ES-I3 (cell line): ENCODE results near the gene QRICH2.
"Not testable (repeated sequence)": the region's sequence is repeated elsewhere in the genome, so short reads cannot be mapped to it uniquely, and the experiment has no call there.

Experiments used
- H3K36me3 ChIP-seq: 2 replicates; pipeline ENCODE4 v1.6.1; 2013; ENCODE audit warnings: mild to moderate bottlenecking, low read length, control low read depth, moderate library complexity; ENCODE audit not compliant: insufficient read depth
- H3K4me1 ChIP-seq: 2 replicates; pipeline ENCODE4 v1.6.1; 2013; ENCODE audit warnings: mild to moderate bottlenecking, control low read depth, low read length; ENCODE audit not compliant: insufficient read depth
- H3K9ac ChIP-seq: 2 replicates; pipeline ENCODE4 v1.6.1; 2013; ENCODE audit warnings: low read depth, mild to moderate bottlenecking, low read length, moderate library complexity
- H3K9me3 ChIP-seq: 2 replicates; pipeline ENCODE4 v1.6.1; 2013; ENCODE audit warnings: mild to moderate bottlenecking, low read length, moderate library complexity; ENCODE audit not compliant: control insufficient read depth, insufficient read depth

Gene QRICH2

GRCh38 chr17:76233588-76234353, 74.3 kb downstream of the QRICH2 start:
- no peaks in the 10 kb centered on the region for H3K36me3 ChIP-seq
- H3K4me1 ChIP-seq, result no peaks in the 10 kb centered on the region
- H3K9me3 ChIP-seq, result no peaks in the 10 kb centered on the region
- H3K9ac ChIP-seq, result no peak overlapping the region

- Histone ChIP-seq H3K4me1 (no peaks in the 10 kb centered on the region), H3K9me3 (no peaks in the 10 kb centered on the region), H3K9ac (no peak overlapping the region), H3K36me3 (no peaks in the 10 kb centered on the region)
Measured at GRCh38 chr17:76232342-76232741, 75.7 kb downstream of the QRICH2 start.

DNA sequence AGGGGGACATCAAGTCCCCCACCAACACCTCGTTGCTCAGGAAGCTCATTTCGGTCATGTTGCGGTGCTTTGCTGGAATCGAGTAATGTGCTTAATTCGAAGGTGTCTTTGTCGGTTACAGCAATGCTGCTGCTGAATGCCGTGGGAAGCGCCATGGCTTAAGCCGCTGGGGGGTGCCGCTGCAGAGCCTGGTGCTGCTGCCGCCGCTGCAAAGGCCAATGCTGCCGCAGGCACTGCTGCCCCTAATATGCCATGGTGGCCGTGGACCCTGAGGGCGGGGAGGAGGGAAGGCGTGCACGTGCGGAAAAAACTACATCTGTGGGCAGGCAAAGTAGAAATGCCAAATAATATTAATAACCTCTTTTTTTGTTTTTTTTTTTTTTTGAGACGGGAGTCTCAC, 81.3 kb downstream of the QRICH2 start:
- H3K36me3 ChIP-seq, H3K9me3 ChIP-seq, H3K4me1 ChIP-seq, H3K9ac ChIP-seq: not testable (repeated sequence)

DNA sequence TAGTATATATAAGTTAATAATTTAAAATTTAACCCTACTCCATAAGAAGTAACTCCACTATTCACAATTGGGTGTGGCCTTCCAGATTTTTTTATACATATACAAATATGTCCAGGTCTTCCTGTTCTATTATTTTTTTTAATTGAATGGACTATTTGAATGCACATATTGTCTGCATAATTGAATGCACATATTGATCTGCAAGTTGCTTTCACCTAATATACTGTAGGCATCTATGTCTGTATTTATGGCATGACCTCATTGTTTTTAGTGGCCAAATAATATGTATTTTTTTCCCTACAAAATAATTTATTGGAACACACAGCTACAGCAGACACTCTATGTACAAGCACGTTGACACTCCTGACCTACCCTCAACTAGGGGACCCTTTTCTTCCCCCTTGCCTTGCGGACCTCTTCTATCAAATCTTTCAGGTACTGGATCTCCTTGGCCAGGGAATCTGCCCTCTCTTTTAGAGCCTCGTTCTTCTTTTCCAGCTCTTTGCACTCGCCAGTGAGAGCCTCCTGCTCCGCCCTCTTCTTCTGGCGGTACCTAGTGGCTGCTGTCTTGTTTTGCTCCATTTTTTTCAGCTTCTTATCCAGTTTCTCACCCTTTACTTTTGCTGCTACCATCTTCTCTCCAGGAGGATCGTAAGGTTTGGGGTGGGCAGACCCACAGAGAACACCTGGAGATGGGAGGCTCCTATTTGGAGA, 82.5 kb downstream of the QRICH2 start:
- H3K4me1 ChIP-seq, H3K9ac ChIP-seq, H3K9me3 ChIP-seq, H3K36me3 ChIP-seq: not testable (repeated sequence)
